HG02642 (cell line): Measurements from ENCODE around the gene DMD.

ENCODE experiments used
- ATAC-seq: cut with Tn5 transposase; IDR thresholded peaks from one replicate; pipeline ENCODE4 v1.9.1; 2021; ENCODE audit warnings: mild to moderate bottlenecking; ENCODE audit not compliant: unreplicated experiment, poor library complexity

DMD gene

DNA sequence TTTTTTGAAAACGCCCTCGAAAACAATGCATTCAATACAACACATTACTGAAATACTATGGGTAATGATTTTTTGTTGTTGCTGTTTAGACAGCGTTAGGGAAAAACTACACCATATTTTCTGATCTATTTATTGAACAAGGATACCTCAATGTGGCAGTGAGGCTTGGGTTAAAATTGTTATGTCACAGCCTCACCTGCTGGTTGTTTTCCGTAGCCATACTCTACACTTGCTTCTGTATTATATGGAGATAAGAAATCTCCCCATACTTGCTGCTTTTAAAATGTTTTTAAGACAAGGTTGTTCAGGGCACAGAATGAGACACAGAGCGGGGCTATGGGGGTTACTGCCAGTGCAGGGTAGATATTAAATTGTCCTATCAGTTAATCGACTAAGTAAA lies 1917.9 kb downstream of the DMD start:
- no peak for ATAC-seq

DNA sequence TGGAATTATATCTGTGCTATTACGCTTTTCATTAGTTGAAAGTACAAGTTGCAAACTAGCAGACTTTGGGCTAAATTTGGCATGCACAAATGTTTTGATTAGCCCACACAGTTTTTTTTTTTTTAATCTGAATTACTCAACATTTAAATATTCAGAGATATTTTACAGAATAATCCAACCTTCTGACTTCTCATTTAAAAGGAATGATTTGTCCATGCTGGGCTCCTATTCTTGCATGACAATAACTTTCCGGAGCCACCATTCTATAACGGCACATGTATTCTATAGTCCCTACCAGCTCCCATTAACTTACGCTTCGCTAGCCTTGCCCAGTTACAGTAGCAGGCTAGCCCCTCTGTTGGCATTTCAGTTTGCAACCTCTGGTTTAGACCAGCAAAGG lies 1920.2 kb downstream of the DMD start:
- no peak for ATAC-seq

DNA sequence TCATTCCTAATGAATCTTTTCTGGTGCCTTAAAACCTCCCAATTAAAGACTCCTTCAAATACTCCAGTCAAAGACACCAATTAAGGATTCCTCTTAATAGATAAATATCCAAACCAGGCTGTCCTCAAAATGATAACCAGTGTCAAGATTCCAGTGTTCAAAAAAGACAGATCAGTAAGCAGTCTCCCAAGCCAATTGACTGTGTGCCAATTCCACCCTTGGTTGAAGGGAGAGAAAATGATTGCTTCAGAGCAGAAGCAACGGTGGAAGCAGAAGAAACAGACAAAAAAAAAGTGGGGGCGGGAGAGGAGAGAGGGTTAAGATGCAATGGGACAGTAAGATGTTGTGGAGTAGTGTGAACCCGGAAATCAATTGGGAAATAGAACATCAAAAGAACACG lies 1923.5 kb downstream of the DMD start:
- ATAC-seq: no peak

DNA sequence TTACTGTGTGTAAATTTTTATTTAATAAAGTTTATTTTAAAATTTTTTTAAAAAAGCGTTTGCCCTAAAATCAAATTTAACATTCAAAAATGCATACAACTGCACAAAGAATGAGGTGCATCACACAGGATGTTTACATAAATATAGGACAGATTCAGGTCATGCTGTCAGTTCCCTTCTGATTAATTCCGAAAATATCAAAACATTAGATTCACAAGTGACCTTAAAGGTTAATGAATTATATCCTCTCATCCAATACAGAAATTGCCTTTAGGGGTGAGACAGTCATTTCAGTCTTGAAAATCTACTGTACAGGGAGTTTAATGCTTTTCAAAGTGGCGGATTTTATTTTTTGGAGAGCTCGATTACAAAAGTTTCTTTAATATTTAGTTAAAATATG lies 1930.8 kb downstream of the DMD start:
- no peak for ATAC-seq

DNA sequence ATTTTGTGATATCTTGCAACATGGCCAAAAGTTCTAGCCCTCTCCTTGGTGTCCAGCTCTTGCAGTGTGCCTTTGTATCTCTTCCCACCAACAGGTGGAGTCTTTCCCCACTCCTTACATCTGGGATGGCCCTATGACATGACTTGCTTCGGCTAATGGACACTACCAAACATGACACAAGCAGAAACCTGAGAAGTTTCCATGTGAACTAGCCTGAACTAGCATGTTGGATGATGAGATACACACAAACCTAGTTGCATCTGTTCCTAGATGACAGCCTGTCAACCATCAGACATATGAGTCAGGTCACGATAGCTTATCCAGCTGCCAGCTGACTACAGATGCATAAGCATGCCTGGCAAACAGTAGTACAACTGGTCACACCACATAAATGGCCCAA lies 1932.0 kb downstream of the DMD start:
- ATAC-seq: no peak

DNA sequence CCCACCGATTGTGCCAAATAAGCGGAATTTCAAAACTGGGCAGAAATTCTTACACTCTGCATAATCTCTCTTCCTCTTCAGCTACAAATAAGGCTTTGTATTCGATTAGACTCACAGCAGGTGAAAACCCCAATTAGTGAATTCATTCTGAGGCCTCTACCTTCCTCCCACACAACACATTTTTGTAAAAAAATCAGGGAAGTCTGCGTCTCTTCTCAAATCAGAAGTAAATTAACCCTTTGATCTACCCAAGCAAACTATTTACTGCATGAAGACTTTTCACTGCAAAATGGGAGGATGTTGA lies 1938.9 kb downstream of the DMD start:
- no peak for ATAC-seq

DNA sequence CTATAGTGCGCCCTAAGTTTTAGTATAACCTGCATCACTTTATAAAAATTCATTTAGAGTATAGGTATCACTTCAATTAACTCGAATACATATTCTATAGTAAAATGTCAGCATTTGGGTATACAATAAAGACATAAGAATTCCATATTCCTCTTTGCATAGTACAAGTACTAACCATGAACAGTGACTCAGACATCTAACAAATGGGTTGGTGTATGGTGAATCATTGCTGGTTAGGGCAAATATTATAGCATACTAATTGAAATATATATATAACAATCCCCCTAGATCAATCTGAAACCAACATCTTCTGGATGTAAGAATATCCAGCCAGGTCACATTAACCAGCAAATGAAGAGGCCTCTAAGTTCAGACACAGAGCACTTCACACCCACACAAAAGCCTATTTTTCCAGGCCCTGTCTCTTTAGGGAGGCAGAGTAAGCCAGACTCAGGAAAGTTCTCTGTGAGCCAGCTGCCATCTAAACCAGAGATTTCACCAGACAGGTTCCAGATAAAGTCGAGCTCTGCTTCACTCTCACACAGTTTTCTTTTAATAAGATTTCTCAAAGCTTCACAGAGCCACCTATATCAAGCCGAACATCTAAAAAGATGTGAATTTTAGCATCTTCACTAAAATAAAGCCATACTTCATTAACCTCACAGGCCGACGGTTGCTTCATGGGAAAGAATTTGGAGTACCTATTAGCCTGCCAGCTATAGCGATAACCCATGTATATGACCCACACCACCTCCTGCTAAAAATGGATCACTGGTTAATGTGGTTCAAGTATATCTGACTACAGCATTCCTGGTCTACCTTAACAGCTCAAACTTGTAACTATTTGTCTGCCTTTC lies 1939.5 kb downstream of the DMD start:
- ATAC-seq: no peak

DNA sequence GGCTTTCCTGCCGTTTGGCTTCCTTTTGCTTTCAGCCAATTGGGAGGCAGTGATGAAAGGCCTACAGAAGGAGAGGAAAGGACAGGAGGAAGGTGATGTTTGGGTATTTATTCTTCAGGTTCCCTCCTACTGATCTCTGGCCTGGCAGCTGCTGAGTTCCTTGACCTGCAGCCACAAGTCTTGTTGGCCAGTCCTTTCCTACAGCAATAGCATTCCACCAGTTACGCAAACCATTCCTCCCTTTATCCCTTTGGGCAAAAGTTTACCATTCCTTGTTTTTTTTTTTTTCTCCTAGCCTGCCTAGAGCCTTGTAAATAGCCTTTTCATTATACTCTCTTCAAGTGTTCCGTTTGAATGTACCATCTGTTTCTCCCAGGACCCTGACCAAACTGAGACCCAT lies 1941.4 kb downstream of the DMD start:
- no peak for ATAC-seq

DNA sequence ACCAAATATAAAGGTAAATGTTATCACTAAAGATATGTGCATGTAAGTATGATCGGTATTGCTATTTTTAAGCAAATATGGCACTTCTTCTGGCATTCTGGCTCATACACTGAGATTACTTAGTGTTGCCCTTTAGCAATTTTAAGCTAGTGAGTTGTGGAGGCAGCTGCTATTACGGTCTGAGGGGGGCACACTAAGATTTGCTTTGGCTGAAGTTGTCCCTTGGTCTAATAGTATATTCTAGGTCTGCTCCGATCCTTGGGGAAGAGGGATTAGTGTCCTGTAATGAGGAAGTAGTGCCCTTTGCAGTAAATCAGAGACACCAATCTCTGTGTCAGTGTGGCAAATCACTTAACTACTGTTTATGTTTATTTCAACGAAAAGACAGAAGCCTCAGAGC lies 1943.0 kb downstream of the DMD start:
- ATAC-seq: no peak

DNA sequence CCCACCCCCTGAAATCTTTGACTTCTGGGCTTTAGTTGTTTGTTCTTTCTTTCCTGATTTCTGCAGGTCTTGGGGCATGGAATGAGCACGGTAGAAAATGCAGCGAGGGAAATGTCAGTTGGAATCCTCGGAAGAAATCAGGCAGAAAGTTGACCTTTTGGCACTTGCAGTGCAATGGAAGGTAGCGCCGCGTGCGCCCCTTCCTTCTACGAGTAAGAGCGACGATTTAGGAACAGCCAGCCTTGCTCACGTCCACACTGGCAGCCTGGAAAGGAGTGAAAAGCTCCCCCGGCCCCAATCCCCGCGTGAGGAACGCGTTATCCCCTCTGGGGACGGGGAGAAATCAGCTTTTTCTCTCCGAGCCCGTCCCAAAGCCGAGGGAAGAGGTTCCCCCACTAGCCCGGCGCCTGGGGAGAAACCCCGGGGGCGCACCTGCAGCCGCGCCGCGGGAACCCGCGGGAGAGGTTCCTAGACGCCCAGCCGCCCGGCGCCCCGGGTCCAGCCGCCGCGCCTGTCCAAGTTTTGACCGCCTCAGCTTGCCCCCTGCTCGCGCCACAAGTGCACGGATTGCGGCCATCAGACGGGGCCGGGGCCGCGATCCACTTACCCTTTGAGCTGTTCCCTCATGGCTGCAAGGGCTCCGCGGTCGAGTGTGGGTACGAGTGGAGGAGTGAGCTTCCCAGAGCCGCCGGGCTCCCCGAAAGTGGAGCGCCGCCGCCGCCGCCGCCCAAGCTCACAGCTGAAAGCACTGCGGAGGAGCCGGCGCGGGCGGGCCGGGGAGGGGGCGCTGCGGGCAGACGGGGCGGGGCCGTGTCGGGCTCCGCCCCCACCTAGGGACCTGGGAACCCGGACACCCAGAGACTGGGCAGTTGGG lies 1944.9 kb downstream of the DMD start:
- ATAC-seq: peak; percentile 95

DNA sequence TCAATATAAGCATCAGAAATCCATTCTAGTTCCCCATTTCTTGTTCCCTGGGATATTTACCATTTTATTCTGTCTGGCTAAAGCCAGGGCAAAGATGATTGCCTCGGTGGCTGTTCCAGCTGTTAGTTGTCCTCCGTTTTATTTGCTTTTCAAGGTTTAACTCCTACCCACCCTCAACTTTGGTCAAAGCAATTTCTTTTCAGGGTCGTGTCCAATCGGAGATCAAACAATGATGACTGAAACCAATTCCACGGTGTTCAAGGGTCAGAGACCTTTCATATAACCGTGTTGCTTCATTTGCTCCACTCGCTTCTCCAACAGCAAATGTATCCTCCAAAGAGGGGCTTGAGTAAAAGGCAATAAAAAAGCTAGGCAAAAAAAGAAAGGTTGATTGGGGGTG lies 1946.0 kb downstream of the DMD start:
- ATAC-seq: no peak

DNA sequence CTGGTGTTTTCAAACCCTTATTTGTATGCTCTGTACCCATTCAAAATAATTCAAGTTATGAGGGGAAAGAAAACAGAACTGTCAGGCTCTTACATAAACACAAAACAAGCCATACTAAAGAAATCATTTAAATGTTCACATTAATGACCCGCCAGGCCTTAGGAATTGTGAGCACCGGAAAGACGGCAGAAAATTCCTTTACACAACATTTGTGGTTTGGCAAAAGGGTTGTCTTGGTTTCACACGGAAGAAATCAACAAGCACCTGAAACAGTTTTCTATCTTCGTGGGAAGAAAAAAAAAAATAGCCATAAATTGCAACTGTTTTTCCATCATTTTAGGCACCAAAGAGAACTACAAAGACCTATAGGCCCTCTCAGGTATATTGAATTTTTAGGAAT lies 1951.0 kb downstream of the DMD start:
- no peak for ATAC-seq

DNA sequence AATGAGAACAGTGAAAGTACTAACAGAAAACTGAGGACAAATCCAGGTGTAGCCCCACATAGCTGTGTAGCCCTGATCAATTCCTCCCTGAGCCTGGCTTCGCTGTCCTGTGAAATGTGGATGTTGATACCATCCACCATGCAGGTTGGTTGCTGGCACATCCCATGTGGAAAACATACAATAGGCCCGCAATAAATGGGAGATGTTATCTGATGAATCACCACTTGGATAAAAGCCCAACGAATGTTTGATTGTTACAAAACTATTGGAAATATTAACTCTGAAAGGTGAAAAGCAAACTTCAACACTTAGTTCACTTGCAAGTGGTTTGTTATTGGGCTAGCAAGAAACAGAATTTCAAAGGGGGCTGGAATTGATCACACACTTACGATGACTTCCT lies 1953.2 kb downstream of the DMD start:
- no peak for ATAC-seq

DNA sequence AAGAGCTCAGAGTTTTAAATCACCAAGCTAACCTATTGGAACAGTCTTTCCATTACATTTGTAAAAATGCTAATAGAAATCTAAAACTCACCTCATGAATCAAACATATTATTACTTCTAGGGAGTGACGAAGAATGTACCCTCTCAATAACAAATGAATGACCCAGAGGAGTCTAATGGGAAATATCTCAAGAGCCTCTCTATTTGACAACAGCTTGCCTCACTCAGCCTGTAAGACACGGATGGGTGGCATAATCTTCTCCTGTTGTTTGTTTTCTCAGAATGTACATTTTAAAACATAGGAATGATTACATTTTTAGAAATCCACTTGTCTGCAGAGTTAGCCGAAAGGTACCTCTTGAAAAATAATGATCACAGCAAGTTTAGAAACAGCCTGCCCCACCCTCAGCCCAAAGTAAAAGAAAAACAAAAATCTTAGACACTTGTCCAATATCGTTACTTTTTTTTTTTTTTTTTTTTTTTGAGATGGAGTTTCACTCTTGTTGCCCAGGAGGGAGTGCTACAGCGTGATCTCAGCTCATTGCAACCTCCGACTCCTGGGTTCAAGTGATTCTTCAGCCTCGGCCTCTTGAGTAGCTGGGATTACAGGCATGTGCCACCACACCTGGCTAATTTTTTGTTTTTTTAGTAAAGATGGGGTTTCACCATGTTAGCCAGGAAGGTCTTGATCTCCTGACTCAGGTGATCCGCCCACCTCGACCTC lies 1955.9 kb downstream of the DMD start:
- no peak for ATAC-seq

DNA sequence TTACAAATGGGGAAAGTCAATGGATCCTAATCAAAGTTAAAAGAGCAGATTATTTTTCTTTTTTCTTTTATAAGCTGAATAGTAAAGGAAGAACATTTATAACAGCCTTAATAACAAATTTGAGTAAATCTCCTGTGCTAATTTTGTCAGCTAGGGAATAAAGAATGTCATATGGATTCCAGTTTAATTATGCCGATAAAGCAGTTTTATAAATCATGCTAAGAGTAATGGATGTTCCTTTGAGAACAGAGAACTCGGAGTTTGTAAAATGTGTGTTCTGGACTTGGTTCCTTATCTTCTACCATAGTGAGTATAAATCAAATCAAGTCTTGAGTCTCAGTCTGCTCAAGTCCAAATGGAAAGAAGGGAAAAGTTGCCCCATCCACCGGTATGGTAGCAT lies 1959.2 kb downstream of the DMD start:
- ATAC-seq: no peak

DNA sequence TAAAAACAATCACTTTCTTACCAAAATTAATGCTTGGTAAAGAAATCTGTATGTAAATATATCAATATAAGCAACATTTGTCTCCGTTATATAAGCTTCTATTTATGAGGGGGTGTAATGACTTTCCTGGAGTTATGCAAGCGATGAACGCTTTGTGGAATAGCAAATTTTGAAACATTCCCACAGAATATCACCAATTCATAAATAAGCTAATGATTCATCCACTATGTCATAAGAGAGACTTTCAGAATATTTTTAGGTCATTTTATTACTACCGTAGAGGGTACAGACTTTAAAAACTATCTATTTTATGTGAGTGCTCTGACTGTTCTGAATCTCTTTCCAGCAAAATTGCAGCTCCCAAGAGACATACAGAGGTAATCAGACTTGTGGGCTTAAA lies 1960.0 kb downstream of the DMD start:
- ATAC-seq: no peak

DNA sequence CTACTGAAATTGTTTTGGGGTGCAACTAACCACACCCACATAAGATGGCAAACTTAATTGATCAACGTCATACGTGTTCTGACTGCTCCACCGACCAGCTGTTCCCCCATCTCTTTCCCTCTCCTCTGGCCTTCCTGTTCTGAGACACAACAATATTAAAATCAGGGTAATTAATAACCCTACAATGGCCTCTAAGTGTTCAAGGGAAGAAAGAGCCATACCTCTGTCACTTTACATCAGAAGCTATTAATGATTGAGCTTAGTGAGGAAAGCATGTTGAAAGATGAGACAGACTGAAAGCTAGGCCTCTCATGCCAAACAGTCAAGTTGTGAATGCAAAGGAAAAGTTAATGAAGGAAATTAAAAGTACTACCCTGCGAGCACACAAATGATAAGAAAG lies 1965.6 kb downstream of the DMD start:
- peak; percentile 62 for ATAC-seq

DNA sequence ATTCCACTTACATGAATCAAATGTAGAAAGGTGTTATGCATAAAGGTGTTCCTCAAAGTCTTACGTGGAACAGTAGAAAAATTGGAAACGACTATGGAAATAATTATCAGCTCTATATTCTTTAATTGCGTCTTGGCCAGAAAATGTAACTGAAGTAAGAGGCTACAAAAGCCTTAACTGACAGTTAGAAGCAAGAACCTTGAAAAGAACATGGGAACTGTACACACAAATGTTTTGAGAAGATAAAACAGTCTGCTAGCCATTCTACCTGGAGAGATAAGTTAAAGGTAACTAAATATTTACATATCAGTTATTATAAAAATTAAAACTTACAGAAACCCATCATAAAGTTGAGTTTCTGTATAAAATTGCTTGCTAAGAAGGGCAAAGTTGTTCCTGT lies 1967.5 kb downstream of the DMD start:
- no peak for ATAC-seq

DNA sequence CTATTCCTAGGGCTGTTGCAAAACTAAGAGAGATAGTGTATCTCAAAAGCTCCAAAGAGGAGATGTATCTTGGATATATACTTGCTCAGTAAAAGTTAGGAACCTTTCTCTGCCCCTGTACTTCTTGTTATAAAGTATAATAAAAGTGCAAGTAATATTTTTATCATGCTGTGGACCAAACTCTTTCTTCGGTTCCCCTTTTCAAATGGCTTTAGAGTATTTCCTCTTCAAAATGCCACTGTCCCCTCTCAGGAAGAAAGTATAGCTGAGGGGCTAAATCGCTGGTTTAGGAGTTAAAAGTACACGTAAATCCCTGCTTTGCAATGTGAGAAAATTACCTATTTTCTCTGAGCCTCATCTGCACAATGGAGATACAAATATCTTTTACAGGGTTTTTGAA lies 1970.4 kb downstream of the DMD start:
- no peak for ATAC-seq

DNA sequence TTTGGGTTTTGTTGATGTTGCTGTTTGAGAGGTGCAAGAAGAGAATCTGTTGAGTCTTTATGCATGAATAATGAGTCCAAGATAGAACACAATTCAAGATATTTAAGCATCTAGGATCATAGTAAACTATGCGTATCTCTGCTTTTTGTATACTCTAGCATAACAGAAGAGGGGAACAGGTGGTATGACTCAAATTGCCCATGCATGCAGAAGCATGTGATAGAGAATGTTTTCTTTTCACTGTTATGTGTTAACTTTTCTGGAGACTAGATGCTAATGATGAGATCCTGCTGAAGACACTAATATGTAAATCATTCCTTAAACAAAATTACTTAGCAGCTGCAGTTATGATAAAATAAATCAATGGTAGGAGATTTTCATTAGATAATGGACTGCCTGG lies 1974.2 kb downstream of the DMD start:
- ATAC-seq: no peak

DNA sequence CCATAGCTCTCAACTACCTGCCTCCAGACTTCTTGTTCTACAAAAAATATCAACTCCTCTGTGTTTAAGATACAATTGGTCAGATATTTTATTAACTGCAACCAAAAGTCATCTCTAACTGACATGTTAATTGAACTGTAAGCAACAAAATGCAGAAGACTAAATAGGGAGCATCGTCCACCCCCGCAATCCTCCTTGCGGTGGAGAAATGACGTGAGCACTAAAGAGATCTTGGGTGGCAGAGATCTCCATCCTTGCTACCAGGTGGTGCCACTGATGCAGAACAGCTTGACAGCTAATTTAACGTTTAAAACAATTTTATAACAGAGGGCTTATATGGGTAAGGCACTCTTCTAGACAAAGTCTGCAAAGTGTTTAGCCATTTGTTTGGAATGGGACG lies 1975.1 kb downstream of the DMD start:
- ATAC-seq: peak; percentile 66
